Subcutaneous adipose tissue (tissue), 4 donors: Measurements from ENCODE around the gene DOK5. TPM values are rescaled to one million over a fixed set of nuclear protein-coding genes. Genes with fewer than 3 reads are reported as not detected.

Experiments used
- total RNA-seq, 4 donors: library from RNA; depleted of rRNA; stranded (reverse); fragments of >200 nt; gene quantifications; one replicate each; pipeline ENCODE4 v1.1.0, GENCODE V29; 2016
- TF ChIP-seq, protein P1 (sequence below): fragments of 450-650 bp; IDR thresholded peaks from one replicate; pipeline ENCODE4 v1.5.1; 2016; ENCODE audit warnings: low read depth, mild to moderate bottlenecking, control low read depth, antibody characterized with exemption, moderate library complexity

Gene DOK5
- total RNA-seq, 4 donors from 2014 or later: 0.82 to 2.6 (median 1.7) TPM

DNA sequence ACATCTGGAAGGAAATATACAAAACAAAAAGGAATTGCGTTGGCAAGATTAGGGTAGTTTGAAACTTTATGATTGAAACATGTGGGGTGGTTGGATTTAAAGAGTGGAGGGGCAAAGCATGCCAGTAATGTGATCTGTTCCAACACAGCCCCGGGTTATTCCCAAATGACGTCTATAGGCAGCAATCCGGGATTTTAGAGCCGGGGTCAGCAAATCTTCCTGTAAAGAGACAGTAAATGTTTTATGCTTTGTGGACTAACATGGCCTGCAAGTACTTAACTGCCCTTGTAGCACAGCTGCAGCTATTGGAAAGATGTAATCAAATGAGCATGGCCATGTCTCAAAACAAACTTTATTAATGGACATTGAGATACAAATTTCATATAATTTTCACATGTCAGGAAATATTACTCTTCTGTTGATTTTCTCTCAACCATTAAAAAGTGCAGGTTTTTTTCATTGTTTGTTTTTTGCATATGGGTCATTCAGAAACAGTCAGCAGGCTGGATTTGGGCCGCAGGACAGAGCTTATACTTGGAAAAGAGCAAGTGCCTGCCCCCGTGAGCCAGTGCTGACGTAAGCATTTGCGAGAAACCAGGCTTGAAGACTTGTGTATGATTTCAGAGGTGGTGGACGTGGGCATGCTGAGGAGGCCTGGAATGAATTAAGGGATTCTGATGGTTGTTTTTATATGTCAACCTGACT, 136.5 kb downstream of the DOK5 start:
- TF ChIP-seq, protein P1, sequence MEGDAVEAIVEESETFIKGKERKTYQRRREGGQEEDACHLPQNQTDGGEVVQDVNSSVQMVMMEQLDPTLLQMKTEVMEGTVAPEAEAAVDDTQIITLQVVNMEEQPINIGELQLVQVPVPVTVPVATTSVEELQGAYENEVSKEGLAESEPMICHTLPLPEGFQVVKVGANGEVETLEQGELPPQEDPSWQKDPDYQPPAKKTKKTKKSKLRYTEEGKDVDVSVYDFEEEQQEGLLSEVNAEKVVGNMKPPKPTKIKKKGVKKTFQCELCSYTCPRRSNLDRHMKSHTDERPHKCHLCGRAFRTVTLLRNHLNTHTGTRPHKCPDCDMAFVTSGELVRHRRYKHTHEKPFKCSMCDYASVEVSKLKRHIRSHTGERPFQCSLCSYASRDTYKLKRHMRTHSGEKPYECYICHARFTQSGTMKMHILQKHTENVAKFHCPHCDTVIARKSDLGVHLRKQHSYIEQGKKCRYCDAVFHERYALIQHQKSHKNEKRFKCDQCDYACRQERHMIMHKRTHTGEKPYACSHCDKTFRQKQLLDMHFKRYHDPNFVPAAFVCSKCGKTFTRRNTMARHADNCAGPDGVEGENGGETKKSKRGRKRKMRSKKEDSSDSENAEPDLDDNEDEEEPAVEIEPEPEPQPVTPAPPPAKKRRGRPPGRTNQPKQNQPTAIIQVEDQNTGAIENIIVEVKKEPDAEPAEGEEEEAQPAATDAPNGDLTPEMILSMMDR: peak; percentile 68

DNA sequence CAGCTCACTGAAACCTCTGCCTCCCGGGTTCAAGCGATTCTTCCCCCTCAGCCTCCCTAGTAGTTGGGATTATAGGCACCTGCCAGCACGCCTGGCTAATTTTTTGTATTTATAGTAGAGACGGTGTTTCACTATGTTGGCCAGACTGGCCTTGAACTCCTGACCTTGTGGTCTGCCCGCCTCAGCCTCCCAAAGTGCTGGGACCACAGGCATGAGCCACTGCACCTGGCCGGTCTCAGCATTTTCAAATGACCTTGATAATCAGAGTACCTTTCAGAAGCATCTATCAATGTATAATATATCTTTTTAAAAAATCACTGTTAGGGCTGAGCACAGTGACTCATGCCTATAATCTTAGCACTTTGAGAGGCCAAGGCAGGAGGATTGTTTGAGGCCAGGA, 143.0 kb downstream of the DOK5 start:
- TF ChIP-seq, protein P1: no peak

DNA sequence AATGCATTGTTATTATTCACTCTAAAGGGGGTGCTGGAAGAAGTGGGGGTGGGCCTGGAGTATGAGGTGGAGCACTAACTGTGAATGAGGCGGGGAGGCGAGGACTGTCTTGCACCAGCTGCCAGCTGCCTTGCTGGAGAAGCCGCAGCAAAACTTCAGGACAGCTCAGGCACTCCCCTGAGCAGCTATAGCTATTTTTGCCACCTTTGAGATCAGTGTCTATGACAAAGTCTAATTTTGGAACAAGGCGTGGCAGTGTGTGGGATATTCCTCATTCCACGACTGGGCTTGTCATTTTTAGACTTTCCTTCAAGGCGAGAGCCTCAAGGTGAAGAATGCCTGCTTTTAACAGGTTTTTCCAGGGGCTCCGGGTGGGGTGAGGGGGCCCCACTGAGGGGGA, 143.8 kb downstream of the DOK5 start:
- TF ChIP-seq, protein P1: no peak

DNA sequence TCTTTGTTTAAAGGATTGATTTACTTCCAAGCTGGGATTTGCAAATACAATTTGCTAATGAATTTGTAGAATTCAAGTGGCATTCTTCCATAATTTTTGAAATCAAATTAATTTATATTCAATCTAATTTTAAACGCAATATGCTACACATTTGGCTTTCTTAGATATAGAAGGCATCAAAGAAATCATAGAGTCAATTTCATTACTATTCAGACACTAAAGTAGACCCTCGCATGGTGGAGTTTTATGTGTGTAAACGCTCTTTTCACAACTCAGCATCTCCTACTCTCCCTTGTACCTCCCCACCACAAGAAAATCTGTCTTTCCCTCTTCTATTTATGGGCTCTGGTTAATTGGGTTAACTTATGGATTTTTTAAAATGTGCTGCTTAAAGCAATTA, 144.3 kb downstream of the DOK5 start:
- TF ChIP-seq, protein P1: no peak

DNA sequence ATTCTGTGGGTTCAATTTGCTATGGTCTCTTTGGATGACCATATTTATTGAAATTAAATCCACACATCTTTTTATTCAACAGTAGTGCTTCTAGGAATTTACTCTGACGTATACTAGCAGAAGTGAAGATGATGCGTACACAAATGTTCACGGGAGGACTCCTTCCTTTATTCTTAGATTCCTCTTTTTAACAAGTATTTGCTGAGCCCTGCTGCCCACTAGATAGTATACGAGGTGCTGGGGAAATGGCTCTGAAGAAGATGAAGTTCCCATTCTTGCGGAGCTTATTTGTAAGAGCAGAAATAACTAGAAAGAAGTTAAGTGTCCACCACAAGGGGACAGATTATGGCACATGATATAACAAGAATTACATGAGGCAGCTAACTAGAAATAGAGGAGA, 145.2 kb downstream of the DOK5 start:
- TF ChIP-seq, protein P1: no peak

DNA sequence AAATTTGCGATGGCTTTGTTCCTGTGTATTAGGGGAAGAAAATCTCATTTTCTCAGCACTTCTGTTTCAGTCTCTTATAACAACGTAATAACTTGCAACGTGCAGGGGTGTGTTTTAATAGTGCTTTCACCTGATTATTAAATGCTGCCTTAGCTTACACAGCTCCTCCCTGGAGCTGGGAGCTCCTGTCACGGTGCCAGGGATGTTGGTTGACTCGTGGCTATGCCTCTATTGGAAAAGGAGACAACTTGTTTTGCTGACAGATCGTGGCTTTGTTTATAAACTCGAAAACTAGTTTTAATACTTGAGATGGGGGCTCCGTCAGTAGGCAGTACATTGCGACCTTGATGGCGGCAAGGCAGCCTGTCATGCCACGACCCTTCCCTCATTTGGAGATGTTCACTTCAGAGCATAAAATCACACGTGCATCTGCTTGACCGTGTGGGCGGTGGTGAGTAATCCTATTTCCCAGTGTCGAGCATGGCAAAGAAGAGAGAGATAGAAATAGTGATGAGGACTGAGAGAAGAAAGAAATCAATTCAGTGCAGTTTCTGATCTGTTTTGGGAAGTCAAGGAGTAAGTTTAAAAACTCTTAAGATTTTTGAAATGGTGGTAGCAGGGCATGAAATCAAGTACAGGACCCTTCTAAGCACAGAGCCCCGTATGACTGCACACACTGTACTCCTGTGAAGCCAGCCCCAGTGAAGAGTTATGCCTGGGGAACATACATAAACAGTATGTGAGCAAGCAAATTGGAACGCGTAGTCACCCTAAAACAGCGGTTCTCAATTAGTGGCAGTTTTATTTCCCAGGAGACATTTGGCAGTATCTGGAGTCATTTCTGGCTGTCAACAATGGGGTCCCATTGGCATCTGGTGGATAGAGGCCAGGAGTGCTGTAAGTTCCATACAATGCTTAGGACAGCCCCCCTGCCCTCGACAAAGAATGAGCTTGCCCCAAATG, 147.2 kb downstream of the DOK5 start:
- TF ChIP-seq, protein P1: peak; percentile 45

DNA sequence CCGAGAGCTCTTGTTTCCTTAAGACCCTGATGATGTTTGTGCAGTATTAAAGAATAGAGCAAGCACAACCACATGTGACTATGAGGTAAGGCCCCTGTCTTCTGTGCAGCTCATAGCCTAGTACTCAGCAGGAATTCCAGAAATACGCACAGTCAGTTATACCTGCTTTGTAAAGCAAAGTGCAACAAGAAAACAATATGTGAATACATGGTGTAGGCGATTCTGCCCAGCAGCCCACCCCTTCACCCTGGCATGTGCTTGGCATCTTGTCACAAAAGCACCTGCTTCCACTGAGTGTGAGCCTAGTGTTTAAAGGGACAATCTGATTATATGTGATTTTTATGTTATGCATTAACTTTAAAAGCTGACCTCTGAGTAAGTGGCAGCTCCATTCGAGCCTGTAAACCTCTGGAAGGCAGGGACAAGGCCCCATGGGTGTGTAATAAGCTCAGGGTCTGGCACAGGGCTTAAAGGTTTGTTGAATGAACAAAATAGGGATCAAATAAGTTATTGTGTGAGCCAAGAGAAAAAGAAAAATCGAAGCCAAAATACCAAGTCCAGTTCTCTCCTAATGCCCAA, 148.7 kb downstream of the DOK5 start:
- TF ChIP-seq, protein P1: no peak
